IMR-90 (cell line): ENCODE measurements around the gene RAB31. TPM values are rescaled to one million over a fixed set of nuclear protein-coding genes. Genes with fewer than 3 reads are reported as not detected.
A peak's percentile ranks its signal among the peaks of the same experiment; 100 is the strongest.

Source experiments
- ATAC-seq: fragments of 200-7000 bp; cut with Tn5 transposase; 2 replicates; pipeline ENCODE4 v1.9.1; 2020; ENCODE audit warnings: low read depth, mild to moderate bottlenecking, moderate library complexity
- BruUV-seq: library from RNA; stranded (reverse); fragments of 400-500 nt; replicated peaks from 2 replicates; lab custom pipeline; 2021; lab: Mats Ljungman, UMichigan
- CTCF ChIA-PET: fragments of 300-600 bp; formaldehyde crosslinking; extraction: SDS; loops from one replicate; lab custom pipeline; 2021; ENCODE audit warnings: antibody characterized with exemption; lab: Yijun Ruan, JAX
- POLR2A ChIA-PET: fragments of 300-600 bp; sonication (Branson Sonifier 250); formaldehyde crosslinking; loops from one replicate; lab custom pipeline; 2022; ENCODE audit warnings: antibody characterized with exemption; ENCODE audit not compliant: unreplicated experiment; lab: Charles Lee
- DNase-seq: peaks from one replicate; pipeline ENCODE4 v3.0.0; 2013
- H2AFZ ChIP-seq: replicated peaks from 2 replicates; pipeline ENCODE3; 2013; ENCODE audit warnings: low read length, mild to moderate bottlenecking; ENCODE audit not compliant: poor library complexity
- H2AK5ac ChIP-seq: 2 replicates; pipeline ENCODE4 v1.6.1; 2013; ENCODE audit warnings: low read depth, low read length, inconsistent platforms
- H2AK9ac ChIP-seq: replicated peaks from 2 replicates; pipeline ENCODE3; 2013; ENCODE audit warnings: mild to moderate bottlenecking, low read depth, low read length, moderate library complexity; ENCODE audit not compliant: poor library complexity
- H2BK120ac ChIP-seq: 2 replicates; pipeline ENCODE4 v1.6.1; 2013; ENCODE audit warnings: low read depth, low read length, inconsistent platforms
- H2BK15ac ChIP-seq: 3 replicates; pipeline ENCODE4 v1.6.1; 2013; ENCODE audit warnings: low read depth, low read length, inconsistent platforms
- H2BK20ac ChIP-seq: 2 replicates; pipeline ENCODE4 v1.6.1; 2013; ENCODE audit warnings: low read depth, mild to moderate bottlenecking, inconsistent platforms, low read length, moderate library complexity
- H2BK5ac ChIP-seq: 2 replicates; pipeline ENCODE4 v1.6.1; 2013; ENCODE audit warnings: mild to moderate bottlenecking, low read depth, low read length, inconsistent platforms; ENCODE audit not compliant: poor library complexity, severe bottlenecking
- H3K14ac ChIP-seq: replicated peaks from 2 replicates; pipeline ENCODE4 v1.6.1; 2013; ENCODE audit warnings: low read depth, low read length, inconsistent platforms
- H3K18ac ChIP-seq: 2 replicates; pipeline ENCODE4 v1.6.1; 2013; ENCODE audit warnings: low read depth, low read length, control low read depth
- H3K23ac ChIP-seq: 2 replicates; pipeline ENCODE4 v1.6.1; 2013; ENCODE audit warnings: low read depth, low read length, inconsistent platforms
- H3K27ac ChIP-seq: 2 replicates; pipeline ENCODE4 v1.5.1; 2013; ENCODE audit warnings: mild to moderate bottlenecking, control low read depth, low read length; ENCODE audit not compliant: insufficient read depth
- H3K27me3 ChIP-seq: 2 replicates; pipeline ENCODE4 v1.6.1; 2013; ENCODE audit warnings: low read length; ENCODE audit not compliant: control insufficient read depth, insufficient read depth
- H3K36me3 ChIP-seq: 2 replicates; pipeline ENCODE4 v1.6.1; 2013; ENCODE audit warnings: low read length, mixed read lengths; ENCODE audit not compliant: control insufficient read depth, insufficient read depth
- H3K4ac ChIP-seq: 2 replicates; pipeline ENCODE4 v1.6.1; 2013; ENCODE audit warnings: low read depth, low read length, inconsistent platforms
- H3K4me1 ChIP-seq: 2 replicates; pipeline ENCODE4 v1.6.1; 2013; ENCODE audit warnings: low read length, mixed read lengths; ENCODE audit not compliant: control insufficient read depth, insufficient read depth
- H3K4me2 ChIP-seq: 2 replicates; pipeline ENCODE4 v1.6.1; 2013; ENCODE audit warnings: low read depth, mild to moderate bottlenecking, control low read depth, low read length, moderate library complexity
- H3K4me3 ChIP-seq: 2 replicates; pipeline ENCODE4 v1.5.1; 2013; ENCODE audit warnings: low read depth, mild to moderate bottlenecking, control low read depth, low read length, moderate library complexity; ENCODE audit not compliant: insufficient read depth
- H3K56ac ChIP-seq: 2 replicates; pipeline ENCODE4 v1.6.1; 2013; ENCODE audit warnings: low read length, inconsistent platforms; ENCODE audit not compliant: insufficient read depth; ENCODE audit errors: extremely low read depth
- H3K79me1 ChIP-seq, 2 experiments: 2 replicates each; pipeline ENCODE4 v1.6.1; 2013; ENCODE audit warnings: low read length in 2 of 2, inconsistent platforms in 1 of 2, low read depth in 1 of 2
- H3K9ac ChIP-seq: 2 replicates; pipeline ENCODE4 v1.6.1; 2013; ENCODE audit warnings: low read depth, low read length, control low read depth
- H3K9me1 ChIP-seq: 2 replicates; pipeline ENCODE4 v1.6.1; 2013; ENCODE audit warnings: low read length, inconsistent platforms; ENCODE audit not compliant: insufficient read depth
- H3K9me3 ChIP-seq: 2 replicates; pipeline ENCODE4 v1.6.1; 2013; ENCODE audit warnings: low read length; ENCODE audit not compliant: control insufficient read depth, insufficient read depth
- H4K20me1 ChIP-seq: 2 replicates; pipeline ENCODE4 v1.6.1; 2013; ENCODE audit warnings: low read length, inconsistent platforms; ENCODE audit not compliant: insufficient read depth
- H4K5ac ChIP-seq: 2 replicates; pipeline ENCODE4 v1.6.1; 2013; ENCODE audit warnings: mild to moderate bottlenecking, low read depth, low read length, control low read depth
- H4K8ac ChIP-seq, 2 experiments: 2 replicates each; pipeline ENCODE4 v1.6.1; 2013; ENCODE audit warnings: low read depth in 2 of 2, low read length in 2 of 2, control low read depth in 1 of 2, inconsistent platforms in 1 of 2
- H4K91ac ChIP-seq: 2 replicates; pipeline ENCODE4 v1.6.1; 2013; ENCODE audit warnings: low read depth, low read length, inconsistent platforms; ENCODE audit not compliant: insufficient read depth
- BHLHE40 ChIP-seq: fragments of 150-350 bp; IDR thresholded peaks from 2 replicates; pipeline ENCODE4 v1.6.1; 2016; ENCODE audit warnings: mild to moderate bottlenecking, low read depth, low read length
- CEBPB ChIP-seq: IDR thresholded peaks from 2 replicates; pipeline ENCODE4 v1.6.1; 2012; ENCODE audit warnings: low read depth, low read length, improper control_type of control experiment
- CHD1 ChIP-seq: IDR thresholded peaks from 2 replicates; pipeline ENCODE4 v1.6.1; 2012; ENCODE audit warnings: low read depth, low read length, improper control_type of control experiment
- CTCF ChIP-seq: conservative IDR thresholded peaks from 2 replicates; pipeline ENCODE4 v1.5.1; 2012; ENCODE audit warnings: mild to moderate bottlenecking, low read depth, low read length, improper control_type of control experiment
- ELK1 ChIP-seq: fragments of 150-350 bp; IDR thresholded peaks from 2 replicates; pipeline ENCODE4 v1.6.1; 2016; ENCODE audit warnings: low read depth, mild to moderate bottlenecking, low read length, moderate library complexity, borderline replicate concordance
- FOS ChIP-seq: fragments of 150-350 bp; IDR thresholded peaks from 2 replicates; pipeline ENCODE4 v1.6.1; 2016; ENCODE audit warnings: low read depth, low read length
- MAFK ChIP-seq: IDR thresholded peaks from 2 replicates; pipeline ENCODE4 v1.6.1; 2012; ENCODE audit warnings: low read depth, low read length, improper control_type of control experiment
- MAZ ChIP-seq: IDR thresholded peaks from 2 replicates; pipeline ENCODE4 v1.6.1; 2012; ENCODE audit warnings: low read depth, mild to moderate bottlenecking, low read length, improper control_type of control experiment, moderate library complexity, borderline replicate concordance
- MXI1 ChIP-seq: IDR thresholded peaks from 2 replicates; pipeline ENCODE4 v1.6.1; 2012; ENCODE audit warnings: low read depth, mild to moderate bottlenecking, low read length, moderate library complexity, borderline replicate concordance
- NFE2L2 ChIP-seq: fragments of 150-350 bp; IDR thresholded peaks from 2 replicates; pipeline ENCODE4 v1.6.1; 2016; ENCODE audit warnings: low read depth, mild to moderate bottlenecking, low read length
- POLR2A ChIP-seq: IDR thresholded peaks from 2 replicates; pipeline ENCODE4 v1.6.1; 2012; ENCODE audit warnings: mild to moderate bottlenecking, low read depth, low read length
- RAD21 ChIP-seq: IDR thresholded peaks from 2 replicates; pipeline ENCODE4 v1.6.1; 2012; ENCODE audit warnings: low read length, improper control_type of control experiment
- RCOR1 ChIP-seq: IDR thresholded peaks from 2 replicates; pipeline ENCODE4 v1.6.1; 2012; ENCODE audit warnings: mild to moderate bottlenecking, low read length, improper control_type of control experiment; ENCODE audit not compliant: insufficient replicate concordance
- RFX5 ChIP-seq: IDR thresholded peaks from 2 replicates; pipeline ENCODE4 v1.8.0; 2012; ENCODE audit warnings: low read depth, mild to moderate bottlenecking, low read length, moderate library complexity
- SMC3 ChIP-seq: fragments of 150-350 bp; IDR thresholded peaks from 2 replicates; pipeline ENCODE4 v1.6.1; 2016; ENCODE audit warnings: low read depth, mild to moderate bottlenecking, antibody characterized with exemption, low read length, moderate library complexity
- WGBS, 2 experiments: methylation state at CpG; one replicate each; pipeline versions ENCODE4 v1.1.5 to v1.1.7; 2013; ENCODE audit warnings: missing lambda C conversion rate in 2 of 2; ENCODE audit not compliant: insufficient read length in 1 of 2; ENCODE audit errors: extremely low coverage in 2 of 2; 5-methylcytosine and 5-hydroxymethylcytosine counted together
- dilution Hi-C: fragments of 300-500 bp; cut with HindIII; formaldehyde crosslinking; loops from one replicate; pipeline ENCODE4 v1.14.3; 2018; ENCODE audit warnings: low sequenced_read_pairs; ENCODE audit not compliant: unreplicated experiment
- in situ Hi-C: fragments of 300-500 bp; cut with MboI; formaldehyde crosslinking; loops from 3 replicates; pipeline ENCODE4 v1.14.3; 2019; ENCODE audit warnings: low sequenced_read_pairs, inconsistent platforms, mixed read lengths
- intact Hi-C: fragments of 100-400 bp; cut with micrococcal nuclease; formaldehyde crosslinking; loops from 2 replicates; pipeline ENCODE4 v1.10.0; 2022
- polyA plus RNA-seq, 3 experiments: library from polyadenylated mRNA; depleted of rRNA; stranded (reverse); fragments of >200 nt; gene quantifications; 2 replicates each; pipeline ENCODE4 v1.2.3, GENCODE V29; 2012; ENCODE audit warnings: low replicate concordance in 1 of 3
- total RNA-seq: library from RNA; depleted of rRNA; stranded (reverse); fragments of >200 nt; gene quantifications from 2 replicates; pipeline ENCODE4 v1.2.3, GENCODE V29; 2012

Gene RAB31
- total and polyA plus RNA-seq, 2 of the 4 experiments (the other 2 are of a cell fraction), result 13.8 to 26.9 TPM

GRCh38 chr18:9876212-9876866 lies 168.2 kb downstream of the RAB31 start:
- H3K4me2 ChIP-seq, result peak overlapping the region; percentile 84
- WGBS, 2 experiments, result no CpG with 5 or more reads among the region's 2 CpGs
- peak overlapping the region; percentile 66 for H4K91ac ChIP-seq
- peak overlapping the region; percentile 27 for H2AK5ac ChIP-seq
- dilution Hi-C loops (no loop called here), intact Hi-C loops (loop anchor here (10.0 kb wide), 1 partner anchor 58 kb away; no protein-coding TSS in a partner anchor), in situ Hi-C loops (no loop called here)
- no peak overlapping the region for H2AK9ac ChIP-seq
- peak overlapping the region; percentile 81 for H3K4ac ChIP-seq
- H3K79me1 ChIP-seq, result no peaks in the 10 kb centered on the region
- peak overlapping the region; percentile 67 for H2BK20ac ChIP-seq
- peak overlapping the region; percentile 54; the same call in 1 of the 2 replicates for H3K14ac ChIP-seq
- POLR2A ChIA-PET, result interaction anchor here (0.6 kb wide), 2 partner anchors 14 to 264 kb away, joined by 3 read pairs; no protein-coding TSS in a partner anchor
- H3K4me1 ChIP-seq, result peaks cover 3% of the 10 kb centered on the region
- H2BK120ac ChIP-seq, result peak overlapping the region; percentile 93
- no TSS peak for BruUV-seq
- no peaks in the 10 kb centered on the region for H3K9me3 ChIP-seq
- no peak overlapping the region for H3K56ac ChIP-seq
- no peak overlapping the region for H2AFZ ChIP-seq
- ATAC-seq (no peak), DNase-seq (no peak)
- H4K8ac ChIP-seq, result peak overlapping the region; percentile 26 to 97; a peak in 3 of 4 replicates
- H2BK5ac ChIP-seq, result peak overlapping the region; percentile 98
- H3K36me3 ChIP-seq, result no peaks in the 10 kb centered on the region
- peak overlapping the region; percentile 39; the same call in 1 of the 2 replicates for H3K4me3 ChIP-seq
- peak overlapping the region; percentile 23; the same call in 1 of the 2 replicates for H3K23ac ChIP-seq
- CTCF ChIA-PET, result no interaction called here
- peak overlapping the region; percentile 65; the same call in 1 of the 2 replicates for H3K9ac ChIP-seq
- no peaks in the 10 kb centered on the region for H3K27me3 ChIP-seq
- no peaks in the 10 kb centered on the region for H4K20me1 ChIP-seq
- 0 out of 3 replicates have a peak overlapping the region, but pooled peaks have one; percentile 30 for H2BK15ac ChIP-seq
- no peaks in the 10 kb centered on the region for H3K9me1 ChIP-seq
- H3K18ac ChIP-seq, result peak overlapping the region; percentile 86
- peak overlapping the region; percentile 86; the same call in 1 of the 2 replicates for H4K5ac ChIP-seq
- peak overlapping the region; percentile 82; the same call in 1 of the 2 replicates for H3K27ac ChIP-seq
- TF ChIP-seq CEBPB (no peak), POLR2A (no peak), RCOR1 (no peak), BHLHE40 (no peak), ELK1 (no peak), CHD1 (no peak), FOS (no peak), RFX5 (no peak), CTCF (no peak), SMC3 (no peak), MAFK (no peak), NFE2L2 (no peak), RAD21 (no peak), MAZ (no peak), MXI1 (no peak)
